ENCODE results near the gene PRR5.

The PRR5 gene

GRCh38 chr22:44743804-44744211, 41.8 kb downstream of the PRR5 start:
- TF ChIP-seq CTCF (IDR thresholded peaks at IDR 0.05): no peak

- no peak for TF ChIP-seq CTCF (IDR thresholded peaks at IDR 0.05)
These were observed 44.1 kb downstream of the PRR5 start for GRCh38 chr22:44745853-44746789.

- no peak for TF ChIP-seq CTCF (IDR thresholded peaks at IDR 0.05)
These were observed 46.5 kb downstream of the PRR5 start for GRCh38 chr22:44748524-44748923.

- TF ChIP-seq CTCF (IDR thresholded peaks at IDR 0.05): no peak
These were observed 48.5 kb downstream of the PRR5 start for GRCh38 chr22:44750481-44750880.

GRCh38 chr22:44752285-44753188, 50.5 kb downstream of the PRR5 start, which contains the start of gene ARHGAP8:
TSS of gene ARHGAP8 (plus strand) at chr22:44752575. CDS start at chr22:44786528, 33,953 bp downstream.
- no peak for TF ChIP-seq CTCF (IDR thresholded peaks at IDR 0.05)

GRCh38 chr22:44753189-44754042, 51.4 kb downstream of the PRR5 start:
- TF ChIP-seq CTCF (IDR thresholded peaks at IDR 0.05): no peak

GRCh38 chr22:44754998-44755397, 53.0 kb downstream of the PRR5 start:
- TF ChIP-seq CTCF (IDR thresholded peaks at IDR 0.05): no peak
